Keratinocyte (primary cell): Measurements from ENCODE around the gene CPAMD8. TPM values are rescaled to one million over a fixed set of nuclear protein-coding genes. Genes with fewer than 3 reads are reported as not detected.

ENCODE experiments used
- DNase-seq: peaks from one replicate; pipeline ENCODE4 v3.0.0-alpha.2; 2011; ENCODE audit warnings: low read depth, missing footprints, low spot score
- FAIRE-seq: peaks from 2 replicates; lab custom pipeline; 2011; peaks lifted over from hg19 to GRCh38; lab: Jason Lieb, UNC
- H2AFZ ChIP-seq: 2 replicates; pipeline ENCODE4 v1.6.0; 2012; ENCODE audit warnings: low read length, control low read depth, inconsistent platforms; ENCODE audit not compliant: control insufficient read depth
- H3K27ac ChIP-seq: 2 replicates; pipeline ENCODE4 v1.5.1; 2011; ENCODE audit warnings: low read length; ENCODE audit not compliant: control insufficient read depth, insufficient read depth
- H3K27me3 ChIP-seq: 3 replicates; pipeline ENCODE4 v1.6.0; 2011; ENCODE audit warnings: low read length; ENCODE audit not compliant: control insufficient read depth, insufficient read depth; ENCODE audit errors: extremely low read depth
- H3K36me3 ChIP-seq, 2 experiments: 2 replicates in 1 of 2; 3 replicates in 1 of 2; pipeline ENCODE4 v1.5.1; 2011; ENCODE audit warnings: low read length in 2 of 2, mild to moderate bottlenecking in 1 of 2; ENCODE audit not compliant: control insufficient read depth in 2 of 2, insufficient read depth in 2 of 2; ENCODE audit errors: extremely low read depth in 1 of 2
- H3K4me1 ChIP-seq: 3 replicates; pipeline ENCODE4 v1.5.1; 2011; ENCODE audit warnings: low read length; ENCODE audit not compliant: control insufficient read depth, insufficient read depth; ENCODE audit errors: extremely low read depth
- H3K4me2 ChIP-seq: 3 replicates; pipeline ENCODE4 v1.6.0; 2011; ENCODE audit warnings: low read depth, low read length; ENCODE audit not compliant: control insufficient read depth, insufficient read depth; ENCODE audit errors: extremely low read depth
- H3K4me3 ChIP-seq, 3 experiments: fragments of 200-600 bp in 1 of 3; sonication (generic) in 1 of 3; 2 replicates in 2 of 3; 3 replicates in 1 of 3; pipeline ENCODE4 v1.5.1; 2011 to 2016; ENCODE audit warnings: low read length in 3 of 3, mild to moderate bottlenecking in 3 of 3, control low read depth in 2 of 3, inconsistent platforms in 1 of 3, low read depth in 1 of 3, mixed read lengths in 1 of 3, mixed run types in 1 of 3, moderate library complexity in 1 of 3; ENCODE audit not compliant: control insufficient read depth in 2 of 3, insufficient read depth in 2 of 3; ENCODE audit errors: extremely low read depth in 1 of 3
- H3K79me2 ChIP-seq: 2 replicates; pipeline ENCODE4 v1.6.0; 2012; ENCODE audit warnings: low read length; ENCODE audit not compliant: control insufficient read depth, insufficient read depth
- H3K9ac ChIP-seq: 3 replicates; pipeline ENCODE4 v1.6.0; 2011; ENCODE audit warnings: low read length; ENCODE audit not compliant: control insufficient read depth, insufficient read depth; ENCODE audit errors: extremely low read depth
- H3K9me1 ChIP-seq: 3 replicates; pipeline ENCODE4 v1.6.0; 2011; ENCODE audit warnings: low read length; ENCODE audit not compliant: control insufficient read depth, insufficient read depth; ENCODE audit errors: extremely low read depth
- H3K9me3 ChIP-seq: 2 replicates; pipeline ENCODE4 v1.5.1; 2012; ENCODE audit warnings: low read depth, low read length; ENCODE audit not compliant: control insufficient read depth
- H4K20me1 ChIP-seq: 3 replicates; pipeline ENCODE4 v1.6.0; 2011; ENCODE audit warnings: low read length; ENCODE audit not compliant: control insufficient read depth, insufficient read depth; ENCODE audit errors: extremely low read depth
- CTCF ChIP-seq, 3 experiments: IDR thresholded peaks in 1 of 3; conservative IDR thresholded peaks in 1 of 3; optimal IDR thresholded peaks in 1 of 3; 2 replicates in 2 of 3; 3 replicates in 1 of 3; pipeline versions ENCODE3 to v1.5.1; 2011; ENCODE audit warnings: low read length in 3 of 3, mild to moderate bottlenecking in 3 of 3, moderate library complexity in 2 of 3, control low read depth in 1 of 3, inconsistent platforms in 1 of 3; ENCODE audit not compliant: insufficient read depth in 2 of 3; ENCODE audit errors: extremely low read depth in 1 of 3
- EZH2 ChIP-seq: IDR thresholded peaks from one replicate; pipeline ENCODE4 v1.6.1; 2012; ENCODE audit warnings: inconsistent platforms, mild to moderate bottlenecking, low read length, moderate library complexity
- dilution Hi-C: fragments of 300-500 bp; cut with MboI; formaldehyde crosslinking; loops from one replicate; pipeline ENCODE4 v1.7.0; 2020; ENCODE audit warnings: low sequenced_read_pairs; ENCODE audit not compliant: extremely low pct_ligation_motif_present
- polyA plus RNA-seq, 5 experiments: library from polyadenylated mRNA; depleted of rRNA in 3 of 5; stranded (reverse) in 3 of 5; stranded (forward) in 1 of 5; unstranded in 1 of 5; fragments of >200 nt; gene quantifications; 1 replicate in 1 of 5; 2 replicates in 3 of 5; 3 replicates in 1 of 5; pipeline versions ENCODE4 v1.2.1 to v1.2.3, GENCODE V29; 2011 to 2012; ENCODE audit warnings: missing spikeins in 2 of 5, low read depth in 1 of 5, low replicate concordance in 1 of 5

The CPAMD8 gene
- polyA plus RNA-seq, 1 donor (not counting 4 experiments of a cell fraction or from before 2014, with no cell fraction given) = 0.38 TPM

GRCh38 chr19:16897029-16897855 lies 129.4 kb downstream of the CPAMD8 start:
- Histone ChIP-seq H3K4me2 (peak overlapping the region; percentile 69), H3K27me3 (no peaks in the 10 kb centered on the region), H2AFZ (peak overlapping the region; percentile 85), H3K4me3 (peak overlapping the region; percentile 59 to 67 (median 61)), H3K79me2 (no peaks in the 10 kb centered on the region), H3K9ac (peak overlapping the region; percentile 54), H3K4me1 (no peaks in the 10 kb centered on the region), H4K20me1 (no peaks in the 10 kb centered on the region), H3K27ac (no peak overlapping the region), H3K36me3 (no peaks in the 10 kb centered on the region), H3K9me1 (no peaks in the 10 kb centered on the region), H3K9me3 (no peaks in the 10 kb centered on the region)
- dilution Hi-C loops = no loop called here
- TF ChIP-seq EZH2 (no peak), CTCF (optimal IDR thresholded peaks at IDR 0.05 in 1 of 3, IDR thresholded peaks at IDR 0.05 in 1 of 3, conservative IDR thresholded peaks at IDR 0.05 in 1 of 3; ENCODE audit: extremely low read depth in 1 of 3, insufficient read depth in 2 of 3, low read length in 3 of 3) (no peak)
- no peak for FAIRE-seq
- DNase-seq = peak; percentile 78

- Histone ChIP-seq H3K36me3 (no peaks in the 10 kb centered on the region), H3K27me3 (no peaks in the 10 kb centered on the region), H2AFZ (peak overlapping the region; percentile 53), H3K9me1 (no peaks in the 10 kb centered on the region), H3K9me3 (no peaks in the 10 kb centered on the region), H4K20me1 (no peaks in the 10 kb centered on the region), H3K4me1 (no peaks in the 10 kb centered on the region), H3K4me3 (peak overlapping the region; percentile 61 to 67 (median 63)), H3K4me2 (peak overlapping the region; percentile 92), H3K79me2 (no peaks in the 10 kb centered on the region), H3K9ac (peak overlapping the region; percentile 58), H3K27ac (no peak overlapping the region)
- no peak for TF ChIP-seq CTCF (optimal IDR thresholded peaks at IDR 0.05 in 1 of 3, IDR thresholded peaks at IDR 0.05 in 1 of 3, conservative IDR thresholded peaks at IDR 0.05 in 1 of 3; ENCODE audit: extremely low read depth in 1 of 3, insufficient read depth in 2 of 3, low read length in 3 of 3)
- no peak for TF ChIP-seq EZH2
- FAIRE-seq (no peak), DNase-seq (no peak)
- dilution Hi-C loops = no loop called here
Observed at GRCh38 chr19:16896146-16897028, 130.2 kb downstream of the CPAMD8 start.
